ENCODE data around the gene HMHB1. TPM values are rescaled to one million over a fixed set of nuclear protein-coding genes. Genes with fewer than 3 reads are reported as not detected.
A peak's percentile ranks its signal among the peaks of the same experiment; 100 is the strongest.

The HMHB1 gene
- total RNA-seq, 1 donor from 2014 or later, result not detected

DNA sequence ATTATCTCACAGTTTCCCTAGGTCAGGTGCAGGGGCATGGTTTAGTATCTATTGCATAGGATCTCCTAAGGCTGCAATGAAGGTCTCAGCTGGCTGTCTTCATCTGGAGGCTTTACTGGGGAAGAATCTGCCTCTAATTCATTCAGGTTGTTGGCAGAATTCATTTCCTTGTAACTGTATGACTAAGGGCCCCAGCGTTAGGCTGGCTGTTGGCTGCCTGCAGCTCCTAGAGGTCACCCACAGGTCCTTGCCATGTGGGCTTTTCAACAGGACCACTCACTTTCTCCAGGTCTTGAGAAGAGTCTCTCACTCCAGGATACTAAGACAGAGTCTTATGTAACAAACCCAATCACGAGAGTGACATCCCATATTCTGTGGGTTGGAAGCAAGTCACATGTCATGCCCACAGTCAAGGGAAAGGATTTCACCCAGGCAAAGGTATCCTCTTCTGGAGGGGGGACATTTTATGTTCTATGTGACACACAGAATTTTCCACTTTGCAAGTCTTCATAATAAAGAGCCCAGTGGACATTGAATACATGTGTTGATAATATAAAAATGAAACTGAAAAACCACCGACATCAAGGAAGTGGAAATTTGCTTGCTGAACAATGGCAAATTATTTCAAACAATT lies 38.2 kb downstream of the HMHB1 start:
- Histone ChIP-seq H3K9me3 (no peaks in the 10 kb centered on the region), H3K27me3 (ENCODE audit: low read depth) (no peaks in the 10 kb centered on the region), H3K4me1 (peaks cover 5% of the 10 kb centered on the region), H3K4me3 (no peak overlapping the region), H3K36me3 (no peaks in the 10 kb centered on the region), H3K27ac (no peak overlapping the region)
- DNase-seq (no peak), ATAC-seq (peak in 1 of 2 donors; percentile 26)
- TF ChIP-seq, protein P1, sequence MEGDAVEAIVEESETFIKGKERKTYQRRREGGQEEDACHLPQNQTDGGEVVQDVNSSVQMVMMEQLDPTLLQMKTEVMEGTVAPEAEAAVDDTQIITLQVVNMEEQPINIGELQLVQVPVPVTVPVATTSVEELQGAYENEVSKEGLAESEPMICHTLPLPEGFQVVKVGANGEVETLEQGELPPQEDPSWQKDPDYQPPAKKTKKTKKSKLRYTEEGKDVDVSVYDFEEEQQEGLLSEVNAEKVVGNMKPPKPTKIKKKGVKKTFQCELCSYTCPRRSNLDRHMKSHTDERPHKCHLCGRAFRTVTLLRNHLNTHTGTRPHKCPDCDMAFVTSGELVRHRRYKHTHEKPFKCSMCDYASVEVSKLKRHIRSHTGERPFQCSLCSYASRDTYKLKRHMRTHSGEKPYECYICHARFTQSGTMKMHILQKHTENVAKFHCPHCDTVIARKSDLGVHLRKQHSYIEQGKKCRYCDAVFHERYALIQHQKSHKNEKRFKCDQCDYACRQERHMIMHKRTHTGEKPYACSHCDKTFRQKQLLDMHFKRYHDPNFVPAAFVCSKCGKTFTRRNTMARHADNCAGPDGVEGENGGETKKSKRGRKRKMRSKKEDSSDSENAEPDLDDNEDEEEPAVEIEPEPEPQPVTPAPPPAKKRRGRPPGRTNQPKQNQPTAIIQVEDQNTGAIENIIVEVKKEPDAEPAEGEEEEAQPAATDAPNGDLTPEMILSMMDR (IDR thresholded peaks at IDR 0.05), result no peak
- intact Hi-C loops (cut with DNase I), result no loop called here

DNA sequence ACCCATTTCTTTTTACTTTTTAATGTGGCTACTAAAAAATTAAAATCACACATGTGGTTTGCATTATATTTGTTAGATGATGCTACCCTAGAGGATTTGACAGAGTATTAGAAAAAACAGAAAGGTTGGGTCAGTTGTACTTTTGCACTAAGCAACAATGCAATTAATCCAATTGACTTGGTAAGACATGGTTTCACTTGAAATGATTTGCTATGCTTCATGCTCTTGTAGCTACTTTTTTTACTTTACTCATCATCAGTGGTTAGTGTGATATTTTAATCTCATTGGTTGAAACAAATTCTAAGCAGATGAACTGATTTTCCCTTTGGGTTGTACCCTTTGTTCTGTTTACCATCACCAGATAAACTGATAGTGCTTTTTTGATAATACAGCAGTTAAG lies 39.4 kb downstream of the HMHB1 start:
- no peaks in the 10 kb centered on the region for H3K27me3 ChIP-seq (ENCODE audit: low read depth)
- TF ChIP-seq, protein P1 (IDR thresholded peaks at IDR 0.05), result no peak
- no peaks in the 10 kb centered on the region for H3K36me3 ChIP-seq
- H3K27ac ChIP-seq, result no peak overlapping the region
- intact Hi-C loops (cut with DNase I), result no loop called here
- no peaks in the 10 kb centered on the region for H3K9me3 ChIP-seq
- H3K4me3 ChIP-seq, result no peak overlapping the region
- peaks cover 5% of the 10 kb centered on the region for H3K4me1 ChIP-seq
- DNase-seq (no peak), ATAC-seq (no peak)

DNA sequence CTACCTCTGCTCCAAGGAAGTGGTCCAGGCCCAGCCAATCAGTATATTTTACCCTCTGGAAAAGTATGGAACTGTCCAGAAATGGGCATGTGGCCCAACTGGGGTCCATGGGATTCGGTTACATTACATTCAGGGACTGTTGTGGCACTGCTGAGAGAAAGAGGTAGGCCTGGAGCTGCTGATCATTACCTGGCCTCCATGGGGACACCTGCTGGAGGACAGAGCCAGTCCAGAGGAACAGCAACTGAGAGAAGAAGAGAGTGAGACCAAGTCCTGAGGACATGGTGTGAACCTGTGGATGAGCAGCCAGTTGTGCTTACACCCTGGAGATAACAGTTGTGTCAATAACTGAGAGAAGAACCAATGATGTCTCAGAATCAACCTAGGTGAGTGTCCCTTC lies 48.2 kb downstream of the HMHB1 start:
- H3K27me3 ChIP-seq (ENCODE audit: low read depth), result no peaks in the 10 kb centered on the region
- intact Hi-C loops (cut with DNase I), result no loop called here
- no peaks in the 10 kb centered on the region for H3K9me3 ChIP-seq
- no peaks in the 10 kb centered on the region for H3K36me3 ChIP-seq
- DNase-seq (no peak), ATAC-seq (no peak)
- H3K4me1 ChIP-seq, result no peaks in the 10 kb centered on the region
- no peak overlapping the region for H3K4me3 ChIP-seq
- no peak overlapping the region for H3K27ac ChIP-seq
- TF ChIP-seq, protein P1 (IDR thresholded peaks at IDR 0.05), result no peak

DNA sequence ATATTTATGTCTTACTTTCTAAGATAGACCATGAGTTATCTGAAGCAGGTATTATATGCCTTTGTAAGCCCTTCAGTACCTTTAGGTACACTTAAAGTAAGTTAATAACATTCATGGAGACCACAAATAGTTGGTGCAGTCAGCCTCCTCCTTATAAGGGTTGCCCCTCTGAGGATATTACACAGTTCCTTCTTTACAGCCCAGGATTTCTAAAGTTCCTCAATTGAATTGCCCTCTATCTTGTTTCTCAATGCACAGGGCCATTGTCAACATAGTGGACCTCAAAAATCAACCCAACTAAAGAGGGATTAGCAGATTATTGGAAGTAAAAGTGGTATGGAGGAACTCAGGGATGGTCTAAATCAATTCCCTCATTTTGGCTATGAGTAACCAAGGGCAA lies 50.3 kb downstream of the HMHB1 start:
- Histone ChIP-seq H3K4me3 (no peak overlapping the region), H3K27me3 (ENCODE audit: low read depth) (no peaks in the 10 kb centered on the region), H3K36me3 (no peaks in the 10 kb centered on the region), H3K4me1 (no peaks in the 10 kb centered on the region), H3K9me3 (no peaks in the 10 kb centered on the region), H3K27ac (no peak overlapping the region)
- ATAC-seq, result no peak
- intact Hi-C loops (cut with DNase I), result no loop called here
- TF ChIP-seq, protein P1 (IDR thresholded peaks at IDR 0.05), result no peak
- DNase-seq, result no peak

DNA sequence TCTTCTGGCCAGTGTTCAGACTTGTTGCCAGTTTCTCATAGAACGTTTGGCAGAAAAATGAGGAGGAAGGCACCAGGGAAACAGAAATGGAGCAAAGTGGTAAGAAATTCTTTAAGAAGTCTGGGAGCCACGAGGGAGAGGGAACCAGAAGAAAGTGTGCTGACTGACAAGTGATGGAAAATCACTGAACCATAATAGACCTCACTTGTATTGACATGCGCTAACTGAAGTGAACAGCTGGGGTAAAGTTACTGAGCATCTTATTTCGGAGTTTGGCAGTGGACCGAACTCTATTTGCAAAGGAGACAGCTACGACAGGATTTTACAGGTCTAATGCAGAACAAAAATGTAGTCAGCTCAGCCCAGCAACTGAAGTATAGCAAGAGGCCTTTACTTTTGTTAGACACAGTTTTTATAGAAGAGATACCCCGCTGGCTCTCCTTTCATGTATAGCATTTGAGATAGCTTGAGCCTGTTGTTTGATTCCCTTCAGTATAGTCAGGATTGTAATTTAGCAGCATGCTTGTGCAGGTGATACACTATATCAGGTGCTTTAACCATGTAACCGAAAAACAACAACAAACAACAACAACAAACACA lies 53.6 kb downstream of the HMHB1 start:
- no peak for DNase-seq
- no peaks in the 10 kb centered on the region for H3K36me3 ChIP-seq
- intact Hi-C loops (cut with DNase I), result no loop called here
- TF ChIP-seq, protein P1 (IDR thresholded peaks at IDR 0.05), result no peak
- no peak overlapping the region for H3K4me3 ChIP-seq
- ATAC-seq, result no peak
- no peaks in the 10 kb centered on the region for H3K27me3 ChIP-seq (ENCODE audit: low read depth)
- H3K9me3 ChIP-seq, result no peaks in the 10 kb centered on the region
- no peaks in the 10 kb centered on the region for H3K4me1 ChIP-seq
- H3K27ac ChIP-seq, result no peak overlapping the region
